HG02884 (cell line): ENCODE results near the gene GPRC5B.

Experiments used
- ATAC-seq: cut with Tn5 transposase; IDR thresholded peaks from one replicate; pipeline ENCODE4 v1.9.1; 2021; ENCODE audit warnings: mild to moderate bottlenecking, moderate library complexity; ENCODE audit not compliant: unreplicated experiment

GPRC5B gene

DNA sequence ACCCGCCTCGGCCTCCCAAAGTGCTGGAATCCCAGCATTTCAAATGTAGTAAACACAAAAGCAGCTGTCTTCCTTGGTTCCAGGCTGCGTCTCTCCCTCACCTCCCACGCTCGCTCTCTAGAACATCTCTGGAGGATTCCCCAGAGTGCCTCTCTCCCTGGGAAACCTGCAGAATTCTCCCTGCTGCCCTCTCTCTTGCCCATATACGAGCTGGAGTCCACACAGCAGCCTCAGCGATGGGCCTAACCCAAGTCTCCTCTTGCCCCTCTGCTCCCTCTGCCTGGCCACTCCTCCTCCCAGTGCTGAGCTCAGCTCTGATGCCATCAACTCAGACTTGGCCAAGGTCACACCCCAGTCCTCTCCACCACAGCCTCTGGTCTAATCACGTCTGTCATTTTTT, 10.6 kb downstream of the GPRC5B start:
- no peak for ATAC-seq

DNA sequence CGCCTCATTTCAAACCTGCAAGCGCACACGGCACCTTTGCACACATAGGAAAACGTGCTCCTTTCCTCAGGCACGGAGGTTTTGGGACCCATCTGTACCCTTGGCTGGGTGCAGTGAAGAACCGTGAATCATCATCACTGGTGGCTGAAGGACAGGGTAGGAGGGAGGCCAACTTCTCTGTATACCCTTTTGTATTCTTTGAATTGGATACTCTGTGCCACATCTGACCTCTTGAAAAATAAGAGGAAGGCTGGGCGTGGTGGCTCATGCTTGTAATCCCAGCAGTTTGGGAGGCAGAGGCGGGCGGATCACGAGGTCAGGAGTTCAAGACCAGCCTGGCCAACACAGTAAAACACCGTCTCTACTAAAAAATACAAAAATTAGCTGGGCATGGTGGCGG, 11.7 kb downstream of the GPRC5B start:
- ATAC-seq = no peak

DNA sequence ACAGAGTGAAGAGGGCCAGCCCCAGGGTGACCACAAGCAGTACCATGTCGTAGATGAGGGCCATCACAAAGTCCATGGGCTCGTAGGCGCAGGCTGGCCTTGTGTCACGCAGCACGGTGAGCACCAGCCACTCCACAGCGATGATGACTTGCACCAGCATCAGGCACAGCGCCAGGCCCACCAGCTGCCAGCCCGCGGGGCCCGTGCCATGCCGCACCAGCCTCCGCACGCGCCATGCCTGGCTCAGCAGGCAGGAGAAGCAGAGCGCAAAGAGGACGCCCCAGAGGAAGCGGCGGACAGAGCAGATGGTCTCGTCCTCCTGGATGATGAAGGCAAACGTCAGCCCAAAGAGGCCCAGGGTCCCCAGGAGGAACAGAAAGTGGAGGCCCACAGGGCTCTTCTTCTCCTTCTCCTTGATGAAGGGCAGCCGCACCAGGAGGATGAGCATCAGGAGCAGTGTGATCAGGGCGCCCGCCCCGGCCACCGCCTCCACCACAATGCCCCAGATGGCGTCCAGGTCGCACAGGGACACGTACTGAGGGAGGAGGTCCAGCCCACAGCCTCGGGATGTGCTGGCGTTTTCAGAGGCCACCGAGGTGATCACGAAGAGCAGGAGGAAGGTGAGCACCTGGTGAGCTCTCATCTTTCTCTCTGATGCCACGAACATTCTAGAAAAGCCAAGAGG, 12.3 kb downstream of the GPRC5B start:
- no peak for ATAC-seq

DNA sequence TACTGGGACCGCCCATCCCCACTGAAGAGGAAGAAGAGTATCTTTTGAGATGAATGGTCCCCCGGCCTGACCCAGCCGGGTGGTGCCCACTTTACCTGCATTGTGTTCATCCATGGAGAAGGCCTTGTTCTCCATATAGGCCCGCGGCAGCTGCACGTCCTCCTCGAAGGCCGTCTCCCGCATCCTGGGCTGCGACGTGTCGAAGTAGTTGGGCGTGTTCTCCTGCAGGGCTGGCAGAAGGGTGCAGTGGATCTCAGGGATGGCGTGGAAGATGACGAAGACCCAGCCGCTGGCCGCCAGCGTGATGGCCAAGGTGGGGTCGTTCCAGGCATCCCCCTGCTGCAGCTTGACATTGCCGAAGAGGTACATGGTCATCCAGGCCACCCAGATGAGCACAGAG, 12.9 kb downstream of the GPRC5B start:
- ATAC-seq = no peak

DNA sequence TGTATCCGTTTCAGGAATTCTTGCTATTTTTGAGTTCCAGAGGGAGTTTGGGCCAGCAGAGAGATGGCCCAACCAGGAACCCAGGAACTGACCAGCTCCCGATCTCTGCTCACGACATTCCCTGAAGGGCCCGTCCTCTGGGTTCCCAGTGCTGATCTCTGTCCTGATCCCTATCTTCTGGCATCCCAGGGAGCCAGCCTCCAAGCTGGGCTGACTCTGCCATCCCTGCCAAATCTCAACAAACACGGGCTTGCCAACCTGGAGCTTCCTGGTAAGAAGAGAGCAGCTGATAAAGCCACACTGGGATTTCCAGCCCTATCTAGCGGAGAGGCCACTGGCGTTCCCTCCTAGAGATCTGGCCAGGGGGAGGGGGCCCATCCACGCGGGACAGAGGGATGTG, 16.2 kb downstream of the GPRC5B start:
- ATAC-seq = no peak

DNA sequence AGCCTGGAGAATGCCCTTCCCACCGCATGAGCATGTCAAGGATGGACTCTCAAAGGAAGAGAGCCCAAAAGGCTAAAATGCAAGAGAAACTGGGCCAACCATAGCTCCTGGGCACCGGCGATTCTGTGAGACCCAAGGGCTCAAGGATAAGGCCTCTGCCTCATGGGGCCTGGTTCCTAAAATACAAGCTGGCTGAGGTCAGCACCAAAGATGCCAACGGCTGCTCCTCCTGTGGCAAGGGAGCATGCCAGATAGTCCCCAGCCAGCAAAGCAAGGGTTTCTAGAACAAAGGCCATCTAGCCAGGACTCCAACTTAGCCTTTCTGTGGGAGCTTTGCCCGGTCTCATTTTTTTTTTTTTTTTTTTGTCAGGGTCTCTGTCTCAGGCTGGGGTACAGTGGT, 20.1 kb downstream of the GPRC5B start:
- no peak for ATAC-seq

DNA sequence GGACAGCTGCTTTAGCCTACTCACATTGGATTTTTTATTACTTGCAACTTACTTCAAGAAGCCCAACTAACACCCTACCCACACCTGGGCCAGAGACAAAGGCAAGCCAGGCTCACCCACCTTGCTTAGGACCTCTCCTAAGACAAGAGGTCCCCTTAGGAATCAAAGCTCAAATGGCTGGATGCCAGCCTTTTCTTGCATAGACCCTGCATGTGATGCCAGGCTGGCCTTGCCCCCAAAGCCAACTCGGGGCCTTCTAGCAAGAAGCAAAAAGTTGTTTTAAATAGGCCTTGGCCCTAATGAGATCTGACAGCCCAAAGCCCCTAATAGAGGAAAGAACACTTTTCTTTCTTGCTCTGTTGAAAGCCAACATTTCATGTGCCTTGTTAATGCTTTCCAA, 20.7 kb downstream of the GPRC5B start:
- ATAC-seq = no peak

DNA sequence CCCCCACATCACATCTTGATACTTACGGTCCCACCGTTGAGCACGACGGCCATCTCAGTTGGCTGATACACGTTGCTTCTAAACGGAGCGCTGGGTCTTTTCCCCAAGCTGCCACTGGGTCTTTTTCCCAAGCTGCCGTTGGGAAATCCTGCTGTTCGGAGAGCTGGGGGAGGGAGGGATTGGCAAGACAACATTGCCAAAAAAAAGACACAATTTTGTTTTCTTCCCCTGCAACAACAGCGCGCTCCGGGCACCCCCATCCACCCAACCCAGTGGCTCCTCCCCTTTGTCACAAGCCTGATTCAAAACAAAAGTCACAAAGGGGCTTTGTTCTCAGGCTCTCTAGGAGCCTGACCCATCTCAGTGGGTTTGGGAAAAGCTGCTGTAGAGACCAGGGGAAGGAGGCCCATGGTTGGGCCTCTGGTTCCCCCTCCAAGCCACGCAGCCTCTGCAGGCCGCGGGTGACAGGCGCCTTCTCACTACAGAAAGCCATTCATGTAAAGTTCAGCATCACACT, 22.8 kb downstream of the GPRC5B start:
- no peak for ATAC-seq

DNA sequence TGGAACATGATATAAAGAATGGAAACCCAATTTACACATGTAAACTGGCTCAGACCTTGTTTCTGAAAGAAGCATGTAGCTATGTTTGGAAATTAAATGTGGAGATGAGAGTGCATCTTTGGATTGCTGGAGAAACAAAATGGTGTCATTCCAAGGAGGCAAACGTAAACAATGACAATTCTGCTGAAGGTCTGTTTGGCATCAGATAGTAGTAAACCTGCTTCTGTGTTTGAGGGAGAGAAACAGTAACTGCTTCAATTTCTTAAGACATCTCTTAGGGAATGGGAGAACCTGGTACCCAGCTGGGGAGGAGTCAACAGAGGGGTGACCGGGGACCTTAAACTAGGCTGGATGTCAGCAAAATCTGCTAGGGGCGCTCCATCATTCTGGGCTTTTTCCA, 23.5 kb downstream of the GPRC5B start:
- no peak for ATAC-seq

DNA sequence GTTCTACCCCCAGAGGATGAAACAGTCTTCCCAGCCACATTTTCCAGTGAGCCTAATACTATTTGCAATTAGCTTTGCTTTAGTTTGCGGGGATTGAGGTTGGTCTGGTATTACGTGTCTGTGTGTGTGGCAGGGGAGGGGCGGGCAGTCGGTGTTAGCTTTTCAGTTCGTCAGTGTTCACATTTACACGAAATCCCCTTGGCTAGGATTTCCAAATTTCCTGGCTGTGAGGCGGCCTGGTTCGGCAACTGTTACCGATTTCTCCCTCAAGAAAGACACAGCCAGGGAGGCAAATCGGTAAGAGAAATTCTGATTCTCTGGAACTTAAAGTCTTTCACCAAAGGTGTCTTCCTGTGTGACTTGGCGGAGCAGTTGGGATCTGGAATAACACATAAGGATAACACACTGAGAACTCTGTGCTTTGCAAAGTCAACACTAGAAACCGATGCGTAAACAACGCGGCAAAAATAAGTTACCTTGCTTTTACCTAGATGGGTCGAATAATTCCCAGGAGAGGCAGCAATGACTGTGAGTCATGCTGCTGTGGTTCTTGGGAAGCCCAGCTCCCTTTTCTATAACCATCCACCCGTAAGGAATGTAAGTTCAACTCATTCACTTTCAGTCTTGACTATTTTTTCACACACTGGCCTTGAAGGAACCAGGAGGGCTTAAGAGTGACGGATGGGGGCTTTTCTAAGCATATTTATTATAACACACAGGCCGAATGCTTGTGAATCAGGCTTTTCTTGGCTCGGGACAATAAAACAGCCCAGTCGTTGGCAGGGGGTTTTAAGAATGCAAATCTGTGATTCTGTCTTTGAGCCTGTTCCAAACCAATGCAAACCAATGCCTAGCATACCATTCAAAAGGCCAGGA, 24.2 kb downstream of the GPRC5B start:
- ATAC-seq = no peak

DNA sequence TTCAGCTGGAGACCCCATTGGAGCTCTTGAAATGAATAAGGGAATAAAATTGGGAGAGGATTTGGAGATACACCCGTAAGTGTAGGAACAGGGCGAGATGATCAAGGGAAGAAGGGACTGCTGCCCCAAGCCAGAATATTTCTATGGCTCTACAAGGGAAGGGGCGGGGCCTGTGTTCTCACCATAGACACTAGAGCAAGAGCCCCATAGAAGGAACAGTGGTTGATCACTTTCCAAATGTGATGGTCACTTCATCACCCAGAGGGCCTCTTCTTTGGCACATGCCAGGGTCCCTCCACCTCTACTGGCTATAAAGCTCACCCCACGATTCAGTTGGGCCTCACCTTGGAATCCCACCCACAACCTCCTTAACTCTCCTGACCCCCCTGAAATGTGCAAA, 25.0 kb downstream of the GPRC5B start:
- no peak for ATAC-seq

DNA sequence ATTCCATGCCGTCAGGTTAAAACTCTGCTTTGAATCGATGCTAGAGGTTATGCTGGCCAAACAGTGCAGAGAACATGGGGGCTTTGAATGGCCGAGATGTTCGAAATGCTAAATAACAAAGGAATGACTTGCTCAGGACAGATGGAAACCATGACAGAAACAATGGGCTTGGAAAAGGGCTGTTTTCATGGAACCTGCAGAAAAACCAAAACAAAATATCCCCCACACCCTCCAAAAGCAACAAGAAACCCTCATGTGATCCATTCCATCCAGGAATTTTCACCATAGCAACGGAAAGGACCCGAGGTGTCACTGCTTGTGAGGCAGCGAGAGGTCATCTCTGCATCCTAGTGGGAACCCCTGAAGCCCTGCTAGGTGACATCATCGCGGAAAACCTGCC, 25.5 kb downstream of the GPRC5B start:
- no peak for ATAC-seq

DNA sequence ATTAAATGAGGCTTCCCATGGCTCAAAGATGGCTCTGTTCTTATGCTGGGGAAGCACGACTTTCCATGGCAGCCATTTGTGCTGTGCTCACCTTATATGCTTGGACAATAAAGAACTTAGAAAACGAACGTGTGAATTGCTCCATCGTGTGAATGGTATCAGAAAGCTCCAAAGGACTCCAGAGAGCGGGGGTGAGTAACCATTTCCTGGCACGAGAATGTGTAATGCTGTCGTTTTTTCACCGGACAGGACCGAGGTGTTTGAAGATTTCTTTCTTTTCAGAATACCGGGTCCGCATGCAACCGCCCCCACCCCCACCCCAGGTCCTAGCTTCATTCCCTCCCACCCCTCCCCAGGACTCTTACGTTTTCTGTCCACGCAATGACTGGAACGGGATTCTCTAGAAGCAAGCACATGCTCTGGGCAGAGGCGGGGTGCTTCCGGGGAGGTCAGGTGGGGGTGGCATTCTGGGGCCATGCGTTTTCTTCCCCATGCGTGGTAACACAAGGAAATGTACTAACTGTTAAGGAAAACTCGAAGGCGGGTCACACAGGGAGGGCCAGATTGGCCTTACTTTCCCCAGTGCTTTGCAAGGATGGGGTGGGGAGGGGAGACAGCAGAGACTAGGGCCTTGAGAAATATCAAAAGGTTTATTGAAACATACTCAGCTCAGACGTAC, 26.2 kb downstream of the GPRC5B start:
- no peak for ATAC-seq

DNA sequence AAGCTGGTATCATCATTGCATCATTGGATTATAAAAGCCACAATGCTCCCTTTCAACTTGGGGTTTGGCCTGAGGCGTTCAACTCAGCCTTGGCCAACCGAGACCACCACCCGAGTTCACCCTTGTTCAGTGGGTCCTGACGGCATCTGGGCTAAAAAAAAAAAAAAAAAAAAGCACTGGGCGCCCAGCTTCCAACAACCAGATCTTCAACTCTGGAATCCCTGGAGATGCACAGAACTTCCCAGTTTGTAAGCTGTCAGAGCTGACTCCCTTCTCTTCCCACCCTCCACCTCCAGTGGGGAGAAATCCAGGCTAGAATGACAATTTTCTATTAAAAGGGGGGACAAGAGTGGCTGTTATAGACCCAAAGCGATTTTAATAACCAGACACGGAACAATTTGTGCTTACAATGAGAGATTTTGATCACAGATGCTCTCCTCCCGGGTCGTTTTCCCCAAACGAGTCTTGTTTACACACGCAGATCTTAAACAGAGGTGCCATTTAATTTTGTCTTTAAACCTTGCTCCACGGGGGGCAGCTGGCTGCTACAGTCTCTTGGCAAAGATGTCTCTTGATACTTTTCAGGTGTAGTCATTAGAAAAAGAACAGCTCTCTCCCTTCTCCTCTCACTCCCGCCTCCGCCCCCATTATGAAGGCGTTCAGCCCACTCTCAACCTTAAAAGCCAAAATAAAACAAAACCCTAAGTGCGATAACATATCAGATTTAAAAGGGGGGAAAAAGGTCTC, 26.9 kb downstream of the GPRC5B start:
- no peak for ATAC-seq

DNA sequence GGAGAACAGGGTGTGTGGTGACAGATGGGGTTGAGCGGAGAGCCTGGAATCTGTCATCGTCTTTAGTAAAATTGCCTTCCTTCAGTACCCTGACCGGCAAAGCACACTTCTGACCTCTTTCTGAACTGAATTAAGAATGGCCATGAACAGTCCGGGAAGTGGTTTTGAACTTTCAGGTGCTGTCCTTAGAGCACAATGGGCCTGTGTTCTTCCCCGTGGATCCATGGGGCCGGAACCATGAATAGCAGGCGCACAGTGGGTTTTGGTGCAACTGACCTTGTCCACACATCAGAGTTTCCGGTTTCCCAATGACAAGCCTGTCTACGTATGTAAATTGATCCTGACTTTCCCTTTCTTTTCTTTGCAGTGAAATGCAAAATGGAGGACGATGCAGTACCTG, 28.5 kb downstream of the GPRC5B start:
- no peak for ATAC-seq

DNA sequence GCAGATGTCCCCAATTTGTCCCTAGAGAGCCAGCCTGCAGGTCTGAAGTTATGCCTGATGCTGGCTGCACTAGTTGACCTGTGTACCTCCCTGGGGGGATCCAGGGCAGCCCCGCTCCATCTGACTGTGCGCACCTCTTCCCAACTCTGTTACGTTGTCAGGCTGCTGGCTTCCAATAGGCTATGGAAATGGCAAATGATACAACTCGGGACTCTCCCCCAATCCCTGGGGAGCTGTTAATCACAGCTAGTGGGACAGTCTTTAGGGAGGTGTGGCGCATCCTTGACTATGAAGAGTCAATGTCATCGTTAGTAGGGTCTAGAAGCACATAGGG, 30.1 kb downstream of the GPRC5B start:
- ATAC-seq = no peak

DNA sequence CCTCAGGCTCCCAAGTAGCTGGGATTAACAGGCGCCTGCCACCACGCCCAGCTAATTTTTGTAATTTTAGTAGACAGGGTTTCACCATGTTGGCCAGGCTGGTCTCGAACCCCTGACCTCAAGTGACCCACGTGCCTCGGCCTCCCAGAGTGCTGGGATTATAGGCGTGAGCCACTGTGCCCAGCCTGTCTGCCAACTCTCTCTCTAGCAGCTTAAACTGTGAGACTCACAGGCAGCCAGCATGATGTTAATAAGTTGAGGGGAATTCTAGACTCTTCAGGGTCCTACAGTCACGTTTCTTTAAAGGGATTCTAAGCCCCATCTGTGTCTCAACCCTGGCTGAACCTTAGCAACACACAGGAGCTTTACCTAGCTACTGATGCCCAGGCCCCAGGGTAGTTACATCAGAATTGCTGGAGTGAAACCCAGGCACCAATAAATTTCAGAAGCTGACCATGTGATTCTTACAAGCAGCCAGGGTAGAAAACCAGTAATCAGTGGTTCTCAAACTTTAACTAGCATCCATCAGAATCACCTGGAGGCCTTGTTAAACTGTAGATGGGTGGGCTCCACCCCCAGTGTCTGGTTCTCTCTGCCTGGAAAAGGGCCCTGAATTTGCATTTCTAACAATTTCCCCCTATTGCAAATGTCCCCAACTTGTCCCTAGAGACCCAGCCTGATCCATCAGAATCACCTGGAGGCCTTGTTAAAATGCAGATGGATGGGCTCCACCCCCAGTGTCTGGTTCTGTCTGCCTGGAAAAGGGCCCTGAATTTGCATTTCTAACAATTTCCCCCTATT, 30.7 kb downstream of the GPRC5B start:
- no peak for ATAC-seq

DNA sequence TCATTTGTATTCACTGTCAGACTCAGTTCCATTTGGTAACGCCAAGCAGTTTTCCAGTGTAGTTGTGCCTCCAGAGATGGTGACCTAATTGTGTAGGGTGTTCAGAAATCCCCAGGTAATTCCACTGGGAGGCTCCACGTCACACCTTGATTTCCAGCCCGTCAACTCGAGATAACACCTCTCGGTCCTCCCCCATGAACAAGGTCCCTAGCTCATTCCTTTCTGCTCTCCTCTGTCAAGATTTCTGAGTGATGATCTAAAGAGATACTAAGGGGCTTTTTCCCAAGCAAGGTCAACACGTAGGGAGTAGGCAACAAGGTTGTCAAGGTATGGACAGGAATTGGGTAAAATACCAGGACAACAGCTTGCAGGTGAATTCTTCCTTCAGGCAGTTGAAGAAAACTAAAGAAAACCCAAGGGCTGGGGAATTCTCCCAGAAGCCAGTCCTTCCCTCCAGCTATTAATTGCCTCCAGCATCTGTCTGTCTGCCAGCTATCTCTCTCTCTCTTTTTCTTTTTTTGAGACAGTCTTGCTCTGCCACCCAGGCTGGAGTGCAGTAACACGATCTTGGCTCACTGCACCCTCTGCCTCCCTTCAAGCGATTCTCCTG, 31.4 kb downstream of the GPRC5B start:
- ATAC-seq = no peak

DNA sequence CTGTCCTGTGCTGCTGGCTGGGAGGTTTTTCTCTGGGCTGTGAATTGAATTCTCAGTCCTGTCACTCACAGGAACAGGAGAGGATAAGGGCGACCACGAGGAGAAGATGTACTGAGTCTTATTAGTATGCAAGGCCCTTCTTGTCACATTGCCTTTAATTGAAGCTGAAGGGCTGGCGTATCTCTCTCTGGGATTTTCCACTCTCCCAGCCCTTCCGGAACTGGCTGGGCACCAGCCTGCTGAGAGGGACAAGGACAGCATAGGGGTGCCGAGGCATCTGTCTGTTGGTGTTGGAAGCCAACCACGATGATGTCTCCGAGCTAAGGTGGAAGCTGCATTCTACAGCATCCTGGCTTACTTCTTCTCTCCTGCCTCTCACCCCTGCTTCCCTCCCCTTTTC, 33.2 kb downstream of the GPRC5B start:
- no peak for ATAC-seq
